ENCODE results near the gene IL13.
"Not testable (repeated sequence)": the region's sequence is repeated elsewhere in the genome, so short reads cannot be mapped to it uniquely, and the experiment has no call there.

The IL13 gene

GRCh38 chr5:132691755-132692631 lies 34.0 kb downstream of the IL13 start:
- DNase-seq: not testable (repeated sequence)

- DNase-seq: no peak
These were observed 34.6 kb downstream of the IL13 start for GRCh38 chr5:132692632-132692967.

GRCh38 chr5:132695956-132696355 lies 38.0 kb downstream of the IL13 start:
- DNase-seq: no peak

GRCh38 chr5:132704875-132705274 lies 46.9 kb downstream of the IL13 start:
- DNase-seq: no peak

- DNase-seq: no peak
These were observed 50.7 kb downstream of the IL13 start for GRCh38 chr5:132708645-132709044.

All from hematopoietic multipotent progenitor cell treated with erythropoietin and hydrocortisone succinate and interleukin-3 and kit ligand, for 8 days (in vitro differentiated cells).